ENCODE data around the gene FAM241A. TPM values are rescaled to one million over a fixed set of nuclear protein-coding genes. Genes with fewer than 3 reads are reported as not detected.

FAM241A gene
- total RNA-seq, 3 donors from 2014 or later (not counting 1 experiment from before 2014, with no cell fraction given) = 0.36 to 0.75 (median 0.40) TPM

- H3K36me3 ChIP-seq (ENCODE audit: control insufficient read depth, insufficient read depth, low read length) = no peaks in the 10 kb centered on the region
- Mint-ChIP-seq H3K4me1 (peaks cover 9% of the 10 kb centered on the region in 2 donors), H3K36me3 (no peaks in the 10 kb centered on the region), H3K4me3 (no peak overlapping the region), H3K27ac (no peak overlapping the region), H3K9me3 (no peaks in the 10 kb centered on the region), H3K27me3 (ENCODE audit: low read depth in 2 of 2) (no peaks in the 10 kb centered on the region)
- no peak for DNase-seq
- intact Hi-C loops (cut with micrococcal nuclease) = loop anchor here (10.0 kb wide), 1 partner anchor 286 kb away; no protein-coding TSS in a partner anchor
- WGBS (ENCODE audit: insufficient coverage) = 93% methylated on average over 2 of the region's 2 CpGs
- no peaks in the 10 kb centered on the region for H3K27me3 ChIP-seq (ENCODE audit: control insufficient read depth, insufficient read depth, low read length)
- no peaks in the 10 kb centered on the region for H3K4me1 ChIP-seq (ENCODE audit: control insufficient read depth, insufficient read depth, low read length)
- TF ChIP-seq CTCF (IDR thresholded peaks at IDR 0.05) = no peak
- no peak for ATAC-seq
- no peaks in the 10 kb centered on the region for H3K9me3 ChIP-seq (ENCODE audit: control insufficient read depth, insufficient read depth, low read length)
- no peak overlapping the region for H3K27ac ChIP-seq (ENCODE audit: low read length)
- H3K4me3 ChIP-seq (ENCODE audit: low read length) = no peak overlapping the region
Observed at GRCh38 chr4:112238833-112239232, 93.6 kb downstream of the FAM241A start.

Other genes starting within 250 kb of the FAM241A start
- 1 to 10 TPM; 7.5 to 9.4 (median 7.5) TPM for gene AP1AR, start 86.3 kb downstream of the FAM241A start, total RNA-seq
- gene TIFA, start 140.4 kb downstream of the FAM241A start, total RNA-seq = 10 to 100 TPM in 2 of 3 donors, 1 to 10 TPM in 1; 7.5 to 16.1 (median 13.1) TPM
- gene ALPK1, start 151.9 kb downstream of the FAM241A start, total RNA-seq = 1 to 10 TPM; 1.9 to 6.5 (median 3.9) TPM

All from natural killer cell (primary cell).